ENCODE measurements around the gene CEACAM19.

Gene CEACAM19

GRCh38 chr19:44649578-44650145, 21.6 kb upstream of the CEACAM19 start:
- no peak overlapping the region for H3K9ac ChIP-seq
- no peak overlapping the region for H3K4me2 ChIP-seq (ENCODE audit: low read length)
- H2AFZ ChIP-seq: no peak overlapping the region
- no peaks in the 10 kb centered on the region for H3K36me3 ChIP-seq (ENCODE audit: control insufficient read depth, insufficient read depth, low read length)
- no peak overlapping the region for H3K27ac ChIP-seq
- no peaks in the 10 kb centered on the region for H3K79me2 ChIP-seq
- H3K27me3 ChIP-seq (ENCODE audit: control insufficient read depth, insufficient read depth, low read length): no peaks in the 10 kb centered on the region
- H3K4me3 ChIP-seq (ENCODE audit: low read depth, low read length): no peak overlapping the region
- H3K4me1 ChIP-seq: no peaks in the 10 kb centered on the region
- no peak for TF ChIP-seq CTCF (IDR thresholded peaks at IDR 0.05)
- no peaks in the 10 kb centered on the region for H3K9me3 ChIP-seq (ENCODE audit: control insufficient read depth, low read length)

GRCh38 chr19:44653343-44653742, 17.9 kb upstream of the CEACAM19 start:
- Histone ChIP-seq H3K4me2 (ENCODE audit: low read length) (no peak overlapping the region), H2AFZ (no peak overlapping the region), H3K27ac (no peak overlapping the region), H3K36me3 (ENCODE audit: control insufficient read depth, insufficient read depth, low read length) (no peaks in the 10 kb centered on the region), H3K4me1 (no peaks in the 10 kb centered on the region), H3K4me3 (ENCODE audit: low read depth, low read length) (no peak overlapping the region), H3K27me3 (ENCODE audit: control insufficient read depth, insufficient read depth, low read length) (no peaks in the 10 kb centered on the region), H3K9ac (no peak overlapping the region), H3K9me3 (ENCODE audit: control insufficient read depth, low read length) (no peaks in the 10 kb centered on the region), H3K79me2 (no peaks in the 10 kb centered on the region)
- no peak for TF ChIP-seq CTCF (IDR thresholded peaks at IDR 0.05)

GRCh38 chr19:44653977-44654774, 17.1 kb upstream of the CEACAM19 start:
- no peaks in the 10 kb centered on the region for H3K4me1 ChIP-seq
- no peak overlapping the region for H3K4me3 ChIP-seq (ENCODE audit: low read depth, low read length)
- no peaks in the 10 kb centered on the region for H3K27me3 ChIP-seq (ENCODE audit: control insufficient read depth, insufficient read depth, low read length)
- no peak overlapping the region for H3K4me2 ChIP-seq (ENCODE audit: low read length)
- H3K36me3 ChIP-seq (ENCODE audit: control insufficient read depth, insufficient read depth, low read length): no peaks in the 10 kb centered on the region
- no peak overlapping the region for H3K27ac ChIP-seq
- no peak overlapping the region for H2AFZ ChIP-seq
- no peaks in the 10 kb centered on the region for H3K9me3 ChIP-seq (ENCODE audit: control insufficient read depth, low read length)
- no peak overlapping the region for H3K9ac ChIP-seq
- peak; percentile 63 for TF ChIP-seq CTCF (IDR thresholded peaks at IDR 0.05)
- H3K79me2 ChIP-seq: no peaks in the 10 kb centered on the region

- Histone ChIP-seq H3K79me2 (no peaks in the 10 kb centered on the region), H3K4me1 (no peaks in the 10 kb centered on the region), H2AFZ (no peak overlapping the region), H3K9ac (no peak overlapping the region), H3K36me3 (ENCODE audit: control insufficient read depth, insufficient read depth, low read length) (no peaks in the 10 kb centered on the region), H3K27ac (no peak overlapping the region), H3K4me2 (ENCODE audit: low read length) (no peak overlapping the region), H3K9me3 (ENCODE audit: control insufficient read depth, low read length) (no peaks in the 10 kb centered on the region), H3K4me3 (ENCODE audit: low read depth, low read length) (no peak overlapping the region), H3K27me3 (ENCODE audit: control insufficient read depth, insufficient read depth, low read length) (no peaks in the 10 kb centered on the region)
- peak; percentile 88 for TF ChIP-seq CTCF (IDR thresholded peaks at IDR 0.05)
Observed at GRCh38 chr19:44657211-44657921, 13.9 kb upstream of the CEACAM19 start.

All from parathyroid adenoma (tissue), 2 donors.